ENCODE data around the gene FILIP1L.

- TF ChIP-seq, protein P1, sequence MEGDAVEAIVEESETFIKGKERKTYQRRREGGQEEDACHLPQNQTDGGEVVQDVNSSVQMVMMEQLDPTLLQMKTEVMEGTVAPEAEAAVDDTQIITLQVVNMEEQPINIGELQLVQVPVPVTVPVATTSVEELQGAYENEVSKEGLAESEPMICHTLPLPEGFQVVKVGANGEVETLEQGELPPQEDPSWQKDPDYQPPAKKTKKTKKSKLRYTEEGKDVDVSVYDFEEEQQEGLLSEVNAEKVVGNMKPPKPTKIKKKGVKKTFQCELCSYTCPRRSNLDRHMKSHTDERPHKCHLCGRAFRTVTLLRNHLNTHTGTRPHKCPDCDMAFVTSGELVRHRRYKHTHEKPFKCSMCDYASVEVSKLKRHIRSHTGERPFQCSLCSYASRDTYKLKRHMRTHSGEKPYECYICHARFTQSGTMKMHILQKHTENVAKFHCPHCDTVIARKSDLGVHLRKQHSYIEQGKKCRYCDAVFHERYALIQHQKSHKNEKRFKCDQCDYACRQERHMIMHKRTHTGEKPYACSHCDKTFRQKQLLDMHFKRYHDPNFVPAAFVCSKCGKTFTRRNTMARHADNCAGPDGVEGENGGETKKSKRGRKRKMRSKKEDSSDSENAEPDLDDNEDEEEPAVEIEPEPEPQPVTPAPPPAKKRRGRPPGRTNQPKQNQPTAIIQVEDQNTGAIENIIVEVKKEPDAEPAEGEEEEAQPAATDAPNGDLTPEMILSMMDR (IDR thresholded peaks at IDR 0.05), result no peak
- TF ChIP-seq POLR2AphosphoS5 (IDR thresholded peaks at IDR 0.05), result no peak
- TF ChIP-seq POLR2A (IDR thresholded peaks at IDR 0.05), result no peak
These were observed 46.2 kb upstream of the FILIP1L start for GRCh38 chr3:100160521-100160920.
